Body of pancreas (tissue), 4 donors: ENCODE measurements around the gene PLPPR5. TPM values are rescaled to one million over a fixed set of nuclear protein-coding genes. Genes with fewer than 3 reads are reported as not detected.

Experiments
- ATAC-seq: fragments of 150-250 bp; one replicate; pipeline ENCODE4 v1.9.1; 2016
- DNase-seq, 4 donors: peaks; one replicate each; pipeline ENCODE4 v3.0.0-alpha.2; 2019
- H3K27ac ChIP-seq, 4 donors: fragments of 200-600 bp; sonication (generic); 1 replicate in 3 of 4; 2 replicates in 1 of 4; pipeline versions ENCODE4 v1.5.1 to v1.6.1; 2016 to 2019; ENCODE audit warnings: mild to moderate bottlenecking in 1 of 4, mixed read lengths in 1 of 4, moderate library complexity in 1 of 4
- H3K27me3 ChIP-seq, 2 donors: fragments of 200-600 bp; sonication (generic); one replicate each; pipeline ENCODE4 v1.6.0; 2016; ENCODE audit warnings: mild to moderate bottlenecking in 1 of 2
- H3K36me3 ChIP-seq, 2 donors: fragments of 200-600 bp; sonication (generic); replicated peaks in 1 of 2; 2 replicates each; pipeline ENCODE4 v1.5.1; 2016; ENCODE audit warnings: low read depth in 2 of 2; ENCODE audit not compliant: insufficient read depth in 1 of 2
- H3K4me1 ChIP-seq: fragments of 200-600 bp; sonication (generic); one replicate; pipeline ENCODE4 v1.6.0; 2016
- H3K4me3 ChIP-seq, 2 donors: fragments of 200-600 bp; sonication (generic); 1 replicate in 1 of 2; 2 replicates in 1 of 2; pipeline ENCODE4 v1.5.1; 2016 to 2019
- H3K9me3 ChIP-seq, 3 donors: fragments of 200-600 bp; sonication (generic); 1 replicate in 2 of 3; 2 replicates in 1 of 3; pipeline ENCODE4 v1.5.1; 2016
- POLR2A ChIP-seq, 3 donors: fragments of 450-650 bp; IDR thresholded peaks; one replicate each; pipeline ENCODE4 v1.6.1; 2016; ENCODE audit warnings: antibody characterized with exemption in 3 of 3, mild to moderate bottlenecking in 2 of 3
- WGBS, 2 donors: methylation state at CpG; one replicate each; pipeline ENCODE4 v1.1.5; 2017; 5-methylcytosine and 5-hydroxymethylcytosine counted together
- intact Hi-C: fragments of 100-400 bp; cut with DNase I; formaldehyde crosslinking; loops from one replicate; pipeline ENCODE4 v1.15.1; 2023
- total RNA-seq, 2 donors: library from RNA; depleted of rRNA; stranded (reverse); fragments of >200 nt; gene quantifications; one replicate each; pipeline ENCODE4 v1.1.0, GENCODE V29; 2016
- TF ChIP-seq, protein P1 (sequence below), 7 experiments: fragments of 450-650 bp in 4 of 7; fragments of 200-600 bp in 3 of 7; sonication (generic) in 3 of 7; IDR thresholded peaks; one replicate each; pipeline ENCODE4 v1.5.1; 2016 to 2019; ENCODE audit warnings: antibody characterized with exemption in 7 of 7

PLPPR5 gene
- total RNA-seq, 2 donors from 2014 or later = under 0.01 TPM; not detected in 1

- Histone ChIP-seq H3K27ac (no peak overlapping the region), H3K36me3 (no peaks in the 10 kb centered on the region), H3K9me3 (no peaks in the 10 kb centered on the region), H3K4me1 (no peaks in the 10 kb centered on the region), H3K27me3 (no peaks in the 10 kb centered on the region), H3K4me3 (no peak overlapping the region)
- intact Hi-C loops = no loop called here
- DNase-seq (no peak), ATAC-seq (no peak)
- WGBS, 2 donors = 68 to 74% methylated on average over 2 of the region's 2 CpGs
- no peak for TF ChIP-seq POLR2A (IDR thresholded peaks at IDR 0.05)
Observed at GRCh38 chr1:98988904-98989555, 15.6 kb downstream of the PLPPR5 start.

- H3K4me3 ChIP-seq = no peak overlapping the region
- H3K27me3 ChIP-seq = no peaks in the 10 kb centered on the region
- no peaks in the 10 kb centered on the region for H3K9me3 ChIP-seq
- TF ChIP-seq POLR2A (IDR thresholded peaks at IDR 0.05) = no peak
- TF ChIP-seq, protein P1, sequence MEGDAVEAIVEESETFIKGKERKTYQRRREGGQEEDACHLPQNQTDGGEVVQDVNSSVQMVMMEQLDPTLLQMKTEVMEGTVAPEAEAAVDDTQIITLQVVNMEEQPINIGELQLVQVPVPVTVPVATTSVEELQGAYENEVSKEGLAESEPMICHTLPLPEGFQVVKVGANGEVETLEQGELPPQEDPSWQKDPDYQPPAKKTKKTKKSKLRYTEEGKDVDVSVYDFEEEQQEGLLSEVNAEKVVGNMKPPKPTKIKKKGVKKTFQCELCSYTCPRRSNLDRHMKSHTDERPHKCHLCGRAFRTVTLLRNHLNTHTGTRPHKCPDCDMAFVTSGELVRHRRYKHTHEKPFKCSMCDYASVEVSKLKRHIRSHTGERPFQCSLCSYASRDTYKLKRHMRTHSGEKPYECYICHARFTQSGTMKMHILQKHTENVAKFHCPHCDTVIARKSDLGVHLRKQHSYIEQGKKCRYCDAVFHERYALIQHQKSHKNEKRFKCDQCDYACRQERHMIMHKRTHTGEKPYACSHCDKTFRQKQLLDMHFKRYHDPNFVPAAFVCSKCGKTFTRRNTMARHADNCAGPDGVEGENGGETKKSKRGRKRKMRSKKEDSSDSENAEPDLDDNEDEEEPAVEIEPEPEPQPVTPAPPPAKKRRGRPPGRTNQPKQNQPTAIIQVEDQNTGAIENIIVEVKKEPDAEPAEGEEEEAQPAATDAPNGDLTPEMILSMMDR (IDR thresholded peaks at IDR 0.05) = no peak
- H3K4me1 ChIP-seq = no peaks in the 10 kb centered on the region
- intact Hi-C loops = no loop called here
- no peak overlapping the region for H3K27ac ChIP-seq
- ATAC-seq (no peak), DNase-seq (no peak)
- H3K36me3 ChIP-seq = no peaks in the 10 kb centered on the region
- 62 to 64% methylated on average over 2 of the region's 2 CpGs for WGBS, 2 donors
Observed at GRCh38 chr1:98985687-98986086, 19.0 kb downstream of the PLPPR5 start.

DNA sequence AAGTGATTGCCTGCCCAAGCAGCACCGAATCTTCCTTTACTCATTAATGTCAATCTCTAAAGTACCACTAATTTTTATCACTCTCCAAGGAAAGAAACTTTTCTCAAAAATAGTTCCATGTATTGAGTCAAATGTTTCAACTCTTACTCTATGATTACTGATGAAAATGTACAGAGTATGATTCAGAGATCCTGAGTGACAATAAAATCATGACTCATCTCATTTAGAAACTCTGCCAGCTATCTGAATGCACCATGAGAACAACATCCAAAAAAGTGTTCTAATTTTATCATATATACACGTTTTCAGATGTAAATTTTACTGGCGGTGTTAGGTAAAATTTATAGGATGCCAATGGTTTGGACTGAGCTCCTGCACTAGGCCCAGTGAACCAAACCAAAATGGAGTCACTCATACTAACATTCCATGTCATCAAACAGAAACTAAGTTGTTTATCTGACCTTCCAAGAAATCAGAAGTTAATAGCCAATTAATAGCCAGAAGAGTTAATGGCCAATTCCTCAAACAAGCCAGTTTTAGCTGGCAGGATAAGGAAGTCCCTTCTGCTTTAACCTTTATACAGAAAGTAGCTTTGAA is 22.6 kb downstream of the PLPPR5 start:
- ATAC-seq = no peak
- Histone ChIP-seq H3K4me1 (no peaks in the 10 kb centered on the region), H3K36me3 (no peaks in the 10 kb centered on the region), H3K4me3 (no peak overlapping the region), H3K9me3 (no peaks in the 10 kb centered on the region), H3K27ac (no peak overlapping the region), H3K27me3 (no peaks in the 10 kb centered on the region)
- TF ChIP-seq POLR2A (IDR thresholded peaks at IDR 0.05) = no peak
- intact Hi-C loops = no loop called here
- DNase-seq = no peak
- 62 to 68% methylated on average over 3 of the region's 3 CpGs for WGBS, 2 donors

DNA sequence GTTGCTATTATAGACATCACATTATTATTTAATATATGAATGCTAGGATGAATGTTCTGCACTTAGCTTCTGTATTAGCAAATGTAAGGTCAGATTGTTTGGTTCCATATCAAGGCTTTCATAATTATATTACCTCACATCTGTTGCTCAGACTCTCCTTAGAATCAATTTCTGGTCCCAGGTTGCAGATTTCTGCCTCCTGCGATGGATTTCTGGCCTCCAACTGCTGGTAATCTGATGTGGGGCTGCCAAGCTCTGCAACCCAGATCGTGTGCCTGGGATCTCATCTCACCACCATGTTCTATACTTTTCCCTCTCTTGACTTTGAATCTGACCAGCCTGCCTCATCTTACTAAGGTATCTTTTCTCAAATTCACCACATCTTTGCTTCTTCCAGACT is 25.2 kb downstream of the PLPPR5 start:
- H3K9me3 ChIP-seq = no peaks in the 10 kb centered on the region
- H3K4me1 ChIP-seq = no peaks in the 10 kb centered on the region
- ATAC-seq (no peak), DNase-seq (no peak)
- no peak overlapping the region for H3K4me3 ChIP-seq
- H3K27me3 ChIP-seq = no peaks in the 10 kb centered on the region
- TF ChIP-seq POLR2A (IDR thresholded peaks at IDR 0.05) = no peak
- TF ChIP-seq, protein P1 (IDR thresholded peaks at IDR 0.05) = no peak
- H3K36me3 ChIP-seq = no peaks in the 10 kb centered on the region
- intact Hi-C loops = no loop called here
- H3K27ac ChIP-seq = no peak overlapping the region
- WGBS, 2 donors = 42 to 65% methylated on average over 2 of the region's 2 CpGs

- Histone ChIP-seq H3K36me3 (no peaks in the 10 kb centered on the region), H3K4me1 (no peaks in the 10 kb centered on the region), H3K9me3 (no peaks in the 10 kb centered on the region), H3K27ac (no peak overlapping the region), H3K4me3 (no peak overlapping the region), H3K27me3 (no peaks in the 10 kb centered on the region)
- ATAC-seq (no peak), DNase-seq (no peak)
- 52 to 65% methylated on average over 3 of the region's 3 CpGs for WGBS, 2 donors
- TF ChIP-seq, protein P1 (IDR thresholded peaks at IDR 0.05) = no peak
- TF ChIP-seq POLR2A (IDR thresholded peaks at IDR 0.05) = no peak
- intact Hi-C loops = no loop called here
Observed at GRCh38 chr1:98975810-98976209, 28.9 kb downstream of the PLPPR5 start.

- no peaks in the 10 kb centered on the region for H3K4me1 ChIP-seq
- H3K4me3 ChIP-seq = no peak overlapping the region
- 48 to 58% methylated on average over 5 of the region's 5 CpGs for WGBS, 2 donors
- no peaks in the 10 kb centered on the region for H3K27me3 ChIP-seq
- H3K36me3 ChIP-seq = no peaks in the 10 kb centered on the region
- TF ChIP-seq POLR2A (IDR thresholded peaks at IDR 0.05) = no peak
- TF ChIP-seq, protein P1 (IDR thresholded peaks at IDR 0.05) = no peak
- no peak for DNase-seq
- ATAC-seq = no peak
- H3K27ac ChIP-seq = no peak overlapping the region
- intact Hi-C loops = no loop called here
- H3K9me3 ChIP-seq = no peaks in the 10 kb centered on the region
Observed at GRCh38 chr1:98975113-98975512, 29.5 kb downstream of the PLPPR5 start.
